Stimulated activated CD4-positive, alpha-beta T cell treated with anti-CD3 and anti-CD28 coated beads, Interleukin-2, amount 100 ng/mL, for 48 hours (primary cell): ENCODE data around the gene BMP7.

Source experiments
- DNase-seq, 2 donors: peaks; one replicate each; pipeline ENCODE4 v3.0.0-alpha.2; 2020

BMP7 gene

GRCh38 chr20:57139342-57140093, 126.9 kb downstream of the BMP7 start:
- no peak for DNase-seq

- DNase-seq = no peak
Measured at GRCh38 chr20:57138198-57138995, 128.0 kb downstream of the BMP7 start.

GRCh38 chr20:57137676-57138075, 128.8 kb downstream of the BMP7 start:
- no peak for DNase-seq

GRCh38 chr20:57136734-57137133, 129.7 kb downstream of the BMP7 start:
- DNase-seq = no peak

- DNase-seq = no peak
Measured at GRCh38 chr20:57135875-57136274, 130.6 kb downstream of the BMP7 start.

GRCh38 chr20:57134804-57135203, 131.6 kb downstream of the BMP7 start:
- no peak for DNase-seq

GRCh38 chr20:57133926-57134650, 132.4 kb downstream of the BMP7 start:
- DNase-seq = no peak

- DNase-seq = no peak
Measured at GRCh38 chr20:57131601-57132391, 134.6 kb downstream of the BMP7 start.

- DNase-seq = no peak
Measured at GRCh38 chr20:57131077-57131476, 135.4 kb downstream of the BMP7 start.

GRCh38 chr20:57130160-57130772, 136.2 kb downstream of the BMP7 start:
- no peak for DNase-seq

- no peak for DNase-seq
Measured at GRCh38 chr20:57129303-57129702, 137.1 kb downstream of the BMP7 start.

- DNase-seq = no peak
Measured at GRCh38 chr20:57128044-57128757, 138.2 kb downstream of the BMP7 start.

- DNase-seq = no peak
Measured at GRCh38 chr20:57126481-57127092, 139.9 kb downstream of the BMP7 start.

- no peak for DNase-seq
Measured at GRCh38 chr20:57124800-57125517, 141.5 kb downstream of the BMP7 start.

GRCh38 chr20:57124366-57124765, 142.1 kb downstream of the BMP7 start:
- no peak for DNase-seq

- DNase-seq = no peak
Measured at GRCh38 chr20:57123504-57123903, 142.9 kb downstream of the BMP7 start.

- DNase-seq = no peak
Measured at GRCh38 chr20:57122536-57123489, 143.6 kb downstream of the BMP7 start.

- DNase-seq = no peak
Measured at GRCh38 chr20:57118964-57119363, 147.5 kb downstream of the BMP7 start.
